Neural cell (in vitro differentiated cells): ENCODE data around the gene CCL19. TPM values are rescaled to one million over a fixed set of nuclear protein-coding genes. Genes with fewer than 3 reads are reported as not detected.

Experiments used
- H2AFZ ChIP-seq: fragments of 200-600, 300-800 bp; sonication (generic), shearing (Covaris generic); 2 replicates; pipeline ENCODE4 v1.6.0; 2014; ENCODE audit warnings: low read depth, mild to moderate bottlenecking, antibody characterized with exemption, low read length, moderate library complexity
- H3F3A ChIP-seq: fragments of 200-600 bp; shearing (Covaris generic); 2 replicates; pipeline ENCODE4 v1.6.1; 2016; ENCODE audit warnings: mild to moderate bottlenecking, moderate library complexity, mixed read lengths, antibody characterized with exemption, low read length; ENCODE audit not compliant: insufficient read depth, poor library complexity, severe bottlenecking
- H3K27ac ChIP-seq: fragments of 200-600, 300-800 bp; sonication (generic), shearing (Covaris generic); 2 replicates; pipeline ENCODE4 v1.5.1; 2014; ENCODE audit warnings: mild to moderate bottlenecking, low read length, moderate library complexity
- H3K27me3 ChIP-seq: fragments of 300-800, 200-600 bp; sonication (generic), shearing (Covaris generic); 2 replicates; pipeline ENCODE4 v1.6.0; 2014; ENCODE audit warnings: mild to moderate bottlenecking, low read depth, low read length, moderate library complexity; ENCODE audit not compliant: insufficient read depth
- H3K36me3 ChIP-seq: fragments of 300-800, 200-600 bp; sonication (generic), shearing (Covaris generic); 2 replicates; pipeline ENCODE4 v1.5.1; 2014; ENCODE audit warnings: mild to moderate bottlenecking, antibody characterized with exemption, low read length, moderate library complexity; ENCODE audit not compliant: insufficient read depth
- H3K4me2 ChIP-seq: fragments of 300-800, 200-600 bp; sonication (generic), shearing (Covaris generic); 2 replicates; pipeline ENCODE4 v1.6.0; 2014; ENCODE audit warnings: mild to moderate bottlenecking, low read length
- H3K4me3 ChIP-seq: fragments of 300-800, 200-600 bp; sonication (generic), shearing (Covaris generic); 2 replicates; pipeline ENCODE4 v1.5.1; 2014; ENCODE audit warnings: mild to moderate bottlenecking, low read length, moderate library complexity
- H3K79me2 ChIP-seq: fragments of 200-600 bp; shearing (Covaris generic); replicated peaks from 2 replicates; pipeline ENCODE4 v1.6.0; 2014; ENCODE audit warnings: mild to moderate bottlenecking, low read length, moderate library complexity; ENCODE audit not compliant: insufficient read depth
- H3K9ac ChIP-seq: fragments of 300-800, 200-600 bp; sonication (generic), shearing (Covaris generic); 2 replicates; pipeline ENCODE4 v1.6.1; 2016; ENCODE audit warnings: mild to moderate bottlenecking, low read length, mixed read lengths
- H3K9me2 ChIP-seq: fragments of 200-600 bp; shearing (Covaris generic); 2 replicates; pipeline ENCODE4 v1.6.1; 2016; ENCODE audit warnings: mild to moderate bottlenecking, low read length, mixed read lengths; ENCODE audit not compliant: insufficient read depth
- H3K9me3 ChIP-seq: fragments of 200-600, 300-800 bp; sonication (generic), shearing (Covaris generic); 2 replicates; pipeline ENCODE4 v1.6.1; 2016; ENCODE audit warnings: mild to moderate bottlenecking, mixed run types, low read length, moderate library complexity, mixed read lengths
- H4K20me1 ChIP-seq: fragments of 200-600 bp; shearing (Covaris generic); 2 replicates; pipeline ENCODE4 v1.6.1; 2016; ENCODE audit warnings: mild to moderate bottlenecking, mixed run types; ENCODE audit not compliant: insufficient read depth
- CTCF ChIP-seq: fragments of 450-650 bp; IDR thresholded peaks from 2 replicates; pipeline ENCODE4 v1.5.1; 2014; ENCODE audit warnings: antibody characterized with exemption, mild to moderate bottlenecking, moderate library complexity; ENCODE audit not compliant: poor library complexity, severe bottlenecking
- EP300 ChIP-seq: fragments of 450-650 bp; conservative IDR thresholded peaks from 2 replicates; pipeline ENCODE4 v1.6.1; 2014; ENCODE audit warnings: antibody characterized with exemption, mild to moderate bottlenecking, moderate library complexity; ENCODE audit not compliant: poor library complexity, severe bottlenecking
- EZH2 ChIP-seq: fragments of 200-600, 300-800 bp; shearing (Covaris generic), sonication (generic); IDR thresholded peaks from 2 replicates; pipeline ENCODE4 v1.6.1; 2014; ENCODE audit warnings: antibody characterized with exemption, low read length, borderline replicate concordance, mild to moderate bottlenecking; ENCODE audit not compliant: insufficient read depth, poor library complexity, severe bottlenecking
- MXI1 ChIP-seq: fragments of 450-650 bp; conservative IDR thresholded peaks from 2 replicates; pipeline ENCODE4 v1.6.1; 2014; ENCODE audit warnings: antibody characterized with exemption, mild to moderate bottlenecking; ENCODE audit not compliant: poor library complexity, severe bottlenecking
- POLR2AphosphoS5 ChIP-seq: IDR thresholded peaks from 2 replicates; pipeline ENCODE4 v1.6.1; 2012
- RAD21 ChIP-seq: fragments of 450-650 bp; conservative IDR thresholded peaks from 2 replicates; pipeline ENCODE4 v1.6.1; 2014; ENCODE audit warnings: antibody characterized with exemption, mild to moderate bottlenecking, moderate library complexity
- REST ChIP-seq: IDR thresholded peaks from 2 replicates; pipeline ENCODE4 v1.6.1; 2012; ENCODE audit warnings: borderline replicate concordance
- SMC3 ChIP-seq: fragments of 450-650 bp; conservative IDR thresholded peaks from 2 replicates; pipeline ENCODE4 v1.6.1; 2014; ENCODE audit warnings: antibody characterized with exemption, mild to moderate bottlenecking, moderate library complexity; ENCODE audit not compliant: poor library complexity
- TAF1 ChIP-seq: IDR thresholded peaks from 2 replicates; pipeline ENCODE4 v1.6.1; 2012; ENCODE audit warnings: low read depth
- polyA plus RNA-seq: library from polyadenylated mRNA; depleted of rRNA; stranded (reverse); fragments of >200 nt; gene quantifications from 2 replicates; pipeline ENCODE4 v1.2.3, GENCODE V29; 2014

Gene CCL19
- polyA plus RNA-seq, 1 donor from 2014 or later: not detected

DNA sequence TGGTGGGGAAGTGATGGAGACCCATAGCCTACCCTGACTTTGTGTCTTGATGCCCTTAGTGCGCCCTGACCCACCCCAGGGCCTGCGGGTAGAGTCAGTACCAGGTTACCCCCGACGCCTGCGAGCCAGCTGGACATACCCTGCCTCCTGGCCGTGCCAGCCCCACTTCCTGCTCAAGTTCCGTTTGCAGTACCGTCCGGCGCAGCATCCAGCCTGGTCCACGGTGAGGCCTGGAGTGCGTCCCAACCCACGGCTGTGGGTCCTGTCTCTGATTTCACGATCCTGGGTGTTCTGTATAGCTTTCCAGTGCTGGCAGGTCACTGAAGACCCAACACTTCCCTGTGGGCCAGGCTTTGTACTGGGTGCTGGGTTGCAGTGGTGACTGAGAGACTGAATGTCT lies 32.6 kb downstream of the CCL19 start:
- TF ChIP-seq REST (no peak), RAD21 (no peak), EZH2 (no peak), POLR2AphosphoS5 (no peak), MXI1 (no peak), SMC3 (no peak), TAF1 (no peak), CTCF (no peak)
- H3K9me2 ChIP-seq: no peaks in the 10 kb centered on the region
- no peaks in the 10 kb centered on the region for H3K79me2 ChIP-seq
- no peak overlapping the region for H3K4me3 ChIP-seq
- no peaks in the 10 kb centered on the region for H3K36me3 ChIP-seq
- no peaks in the 10 kb centered on the region for H3K27me3 ChIP-seq
- no peak overlapping the region for H2AFZ ChIP-seq
- H3K27ac ChIP-seq: no peak overlapping the region
- no peaks in the 10 kb centered on the region for H3F3A ChIP-seq
- H4K20me1 ChIP-seq: no peaks in the 10 kb centered on the region
- H3K9ac ChIP-seq: no peak overlapping the region
- H3K4me2 ChIP-seq: no peak overlapping the region
- H3K9me3 ChIP-seq: no peaks in the 10 kb centered on the region

GRCh38 chr9:34656992-34657391 lies 34.1 kb downstream of the CCL19 start:
- H2AFZ ChIP-seq: no peak overlapping the region
- no peaks in the 10 kb centered on the region for H3K27me3 ChIP-seq
- no peak for TF ChIP-seq POLR2AphosphoS5
- TF ChIP-seq EP300: no peak

DNA sequence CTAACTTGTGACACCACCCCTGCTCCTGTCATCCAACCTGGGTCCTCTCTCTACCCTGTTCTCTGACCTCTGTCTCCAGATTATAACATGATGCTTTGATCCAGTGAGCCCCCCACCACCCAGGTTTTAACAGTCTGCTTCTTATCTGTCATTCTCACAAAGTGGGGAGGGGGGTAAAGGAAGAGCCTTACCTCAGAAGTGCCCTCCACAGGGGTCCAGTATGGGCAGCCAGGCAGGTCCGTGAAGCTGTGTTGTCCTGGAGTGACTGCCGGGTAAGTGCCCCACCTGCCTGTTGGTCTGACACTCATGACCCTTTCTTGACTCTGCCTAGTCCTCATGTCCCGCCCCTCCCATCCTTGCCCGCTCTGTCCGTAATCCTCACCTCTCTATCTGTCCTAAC lies 35.7 kb downstream of the CCL19 start:
- Histone ChIP-seq H3K27me3 (no peaks in the 10 kb centered on the region), H3K9me2 (no peaks in the 10 kb centered on the region), H3K79me2 (no peaks in the 10 kb centered on the region), H3F3A (no peaks in the 10 kb centered on the region), H3K27ac (no peak overlapping the region), H3K4me3 (no peak overlapping the region), H3K9ac (no peak overlapping the region), H2AFZ (no peak overlapping the region), H3K36me3 (no peaks in the 10 kb centered on the region), H3K9me3 (no peaks in the 10 kb centered on the region), H4K20me1 (no peaks in the 10 kb centered on the region), H3K4me2 (no peak overlapping the region)
- TF ChIP-seq SMC3: no peak
- no peak for TF ChIP-seq MXI1
- no peak for TF ChIP-seq POLR2AphosphoS5
- TF ChIP-seq REST: no peak
- TF ChIP-seq CTCF: no peak
- no peak for TF ChIP-seq EP300
- no peak for TF ChIP-seq RAD21
- TF ChIP-seq EZH2: no peak
- TF ChIP-seq TAF1: no peak

More at GRCh38 chr9:34656992-34657391, 34.1 kb downstream of the CCL19 start:
- no peaks in the 10 kb centered on the region for H3K36me3 ChIP-seq
- no peak overlapping the region for H3K9ac ChIP-seq
- no peaks in the 10 kb centered on the region for H3K79me2 ChIP-seq
- H3K27ac ChIP-seq: no peak overlapping the region
- H3F3A ChIP-seq: no peaks in the 10 kb centered on the region
- H3K9me2 ChIP-seq: no peaks in the 10 kb centered on the region
- H3K4me2 ChIP-seq: no peak overlapping the region
- H3K9me3 ChIP-seq: no peaks in the 10 kb centered on the region
- H3K4me3 ChIP-seq: no peak overlapping the region
- H4K20me1 ChIP-seq: no peaks in the 10 kb centered on the region
